Motor neuron (in vitro differentiated cells): ENCODE data around the gene NR6A1. TPM values are rescaled to one million over a fixed set of nuclear protein-coding genes. Genes with fewer than 3 reads are reported as not detected.

Source experiments
- ATAC-seq, 8 experiments: fragments of 200-7000 bp; cut with Tn5 transposase; replicated peaks in 6 of 8; 2 replicates each; pipeline ENCODE4 v1.8.0; 2021; ENCODE audit warnings: mild to moderate bottlenecking in 8 of 8, moderate library complexity in 8 of 8
- H3K27ac ChIP-seq, 2 donors: fragments of 250-450 bp; sonication (Bioruptor Pico); 2 replicates each; pipeline ENCODE4 v1.9.0; 2021; ENCODE audit warnings: antibody characterized with exemption in 2 of 2, mild to moderate bottlenecking in 2 of 2, moderate library complexity in 1 of 2
- H3K4me1 ChIP-seq, 2 donors: fragments of 250-450 bp; sonication (Bioruptor Pico); replicated peaks in 1 of 2; 2 replicates each; pipeline ENCODE4 v1.6.1; 2021; ENCODE audit warnings: antibody characterized with exemption in 2 of 2, mild to moderate bottlenecking in 2 of 2, moderate library complexity in 1 of 2
- H3K4me3 ChIP-seq, 5 donors: fragments of 250-450 bp; sonication (Bioruptor Pico); 2 replicates each; pipeline ENCODE4 v1.9.0; 2021; ENCODE audit warnings: antibody characterized with exemption in 5 of 5, mild to moderate bottlenecking in 5 of 5, moderate library complexity in 4 of 5
- WGBS, 10 experiments: fragments of 450-650 bp; shearing (Covaris generic); methylation state at CpG; one replicate each; pipeline ENCODE4 v1.0.0; 2022; 5-methylcytosine and 5-hydroxymethylcytosine counted together
- in situ Hi-C, 9 experiments: fragments of 400-800 bp; cut with MboI; loops; one replicate each; pipeline ENCODE4 v1.15.0; 2021; ENCODE audit warnings: low sequenced_read_pairs in 9 of 9, low pct_unique_long_range_greater_than_20kb in 2 of 9; ENCODE audit not compliant: unreplicated experiment in 9 of 9
- total RNA-seq, 8 experiments: library from RNA; unstranded; fragments of 300-600 nt; gene quantifications; 2 replicates each; pipeline versions ENCODE4 v1.2.3 to v1.2.4, GENCODE V29; 2022

Gene NR6A1
- total RNA-seq, 8 experiments from 2014 or later: 0.46 to 29.0 (median 3.7) TPM

- in situ Hi-C loops: loop anchor here in 2 of 9 experiments (25.0 kb wide), 1 partner anchor 111 kb away; no protein-coding TSS in a partner anchor
- Histone ChIP-seq H3K4me3 (no peak overlapping the region), H3K27ac (no peak overlapping the region), H3K4me1 (peaks cover 7 to 8% of the 10 kb centered on the region in 2 donors)
- WGBS, 10 experiments: 57 to 100% (median 92%) methylated on average over 1 to 2 of the region's 2 CpGs; no CpG with 5 or more reads in 2 of the 10 experiments
- no peak for ATAC-seq
Measured at GRCh38 chr9:124723352-124723751, 47.8 kb downstream of the NR6A1 start.

- in situ Hi-C loops: loop anchor here in 2 of 9 experiments (25.0 kb wide), 1 partner anchor 109 kb away; no protein-coding TSS in a partner anchor
- no peak overlapping the region for H3K4me3 ChIP-seq
- peaks cover 7 to 8% of the 10 kb centered on the region in 2 donors for H3K4me1 ChIP-seq
- 16 to 87% (median 68%) methylated on average over 1 to 5 of the region's 5 CpGs; no CpG with 5 or more reads in 1 of the 10 experiments for WGBS, 10 experiments
- no peak overlapping the region for H3K27ac ChIP-seq
- ATAC-seq: peak in 4 of 8 experiments; percentile 23 to 63 (median 42)
Measured at GRCh38 chr9:124721109-124721906, 49.8 kb downstream of the NR6A1 start.

GRCh38 chr9:124720429-124721108 is 50.5 kb downstream of the NR6A1 start:
- 60 to 95% (median 87%) methylated on average over 2 to 3 of the region's 3 CpGs; no CpG with 5 or more reads in 2 of the 10 experiments for WGBS, 10 experiments
- no peak for ATAC-seq
- Histone ChIP-seq H3K27ac (no peak overlapping the region), H3K4me1 (peaks cover 7 to 8% of the 10 kb centered on the region in 2 donors), H3K4me3 (no peak overlapping the region)
- in situ Hi-C loops: loop anchor here in 2 of 9 experiments (25.0 kb wide), 1 partner anchor 108 kb away; no protein-coding TSS in a partner anchor

- Histone ChIP-seq H3K27ac (no peak overlapping the region), H3K4me3 (no peak overlapping the region), H3K4me1 (no peaks in the 10 kb centered on the region)
- 67 to 100% (median 100%) methylated on average over 1 to 5 of the region's 6 CpGs; no CpG with 5 or more reads in 1 of the 10 experiments for WGBS, 10 experiments
- in situ Hi-C loops: loop anchor here in 3 of 9 experiments (10.0 to 25.0 kb wide), 2 partner anchors 46 to 107 kb away; no protein-coding TSS in a partner anchor
- ATAC-seq: no peak
Measured at GRCh38 chr9:124718928-124719327, 52.2 kb downstream of the NR6A1 start.

GRCh38 chr9:124717597-124717996 is 53.5 kb downstream of the NR6A1 start:
- 86 to 100% (median 100%) methylated on average over 2 of the region's 2 CpGs; no CpG with 5 or more reads in 5 of the 10 experiments for WGBS, 10 experiments
- ATAC-seq: no peak
- no peak overlapping the region for H3K4me3 ChIP-seq
- H3K27ac ChIP-seq: no peak overlapping the region
- H3K4me1 ChIP-seq: no peaks in the 10 kb centered on the region
- in situ Hi-C loops: loop anchor here in 3 of 9 experiments (10.0 to 25.0 kb wide), 2 partner anchors 47 to 105 kb away; no protein-coding TSS in a partner anchor

GRCh38 chr9:124716808-124717207 is 54.3 kb downstream of the NR6A1 start:
- in situ Hi-C loops: loop anchor here in 3 of 9 experiments (10.0 to 25.0 kb wide), 2 partner anchors 48 to 105 kb away; no protein-coding TSS in a partner anchor
- Histone ChIP-seq H3K27ac (no peak overlapping the region), H3K4me1 (no peaks in the 10 kb centered on the region), H3K4me3 (no peak overlapping the region)
- 20 to 100% (median 78%) methylated on average over 1 to 6 of the region's 6 CpGs; no CpG with 5 or more reads in 1 of the 10 experiments for WGBS, 10 experiments
- ATAC-seq: no peak

GRCh38 chr9:124710766-124711165 is 60.3 kb downstream of the NR6A1 start:
- in situ Hi-C loops: loop anchor here in 3 of 9 experiments (10.0 to 25.0 kb wide), 2 partner anchors 54 to 98 kb away; no protein-coding TSS in a partner anchor
- peak in 1 of 8 experiments; percentile 15 for ATAC-seq
- Histone ChIP-seq H3K4me1 (no peaks in the 10 kb centered on the region), H3K27ac (no peak overlapping the region), H3K4me3 (no peak overlapping the region)
- 28 to 100% (median 82%) methylated on average over 2 to 4 of the region's 4 CpGs; no CpG with 5 or more reads in 2 of the 10 experiments for WGBS, 10 experiments

GRCh38 chr9:124709292-124709690 is 61.8 kb downstream of the NR6A1 start:
- no peak for ATAC-seq
- Histone ChIP-seq H3K27ac (no peak overlapping the region), H3K4me3 (no peak overlapping the region), H3K4me1 (no peaks in the 10 kb centered on the region)
- in situ Hi-C loops: loop anchor here in 3 of 9 experiments (5.0 to 25.0 kb wide), 2 partner anchors 92 to 97 kb away; no protein-coding TSS in a partner anchor
- WGBS, 10 experiments: 93 to 100% (median 100%) methylated on average over 1 to 2 of the region's 2 CpGs; no CpG with 5 or more reads in 2 of the 10 experiments

- 20 to 100% (median 89%) methylated on average over 1 of the region's 1 CpG; no CpG with 5 or more reads in 3 of the 10 experiments for WGBS, 10 experiments
- ATAC-seq: peak in 2 of 8 experiments; percentile 10 to 36
- Histone ChIP-seq H3K27ac (no peak overlapping the region), H3K4me3 (no peak overlapping the region), H3K4me1 (no peaks in the 10 kb centered on the region)
- in situ Hi-C loops: loop anchor here in 3 of 9 experiments (5.0 to 25.0 kb wide), 2 partner anchors 91 to 96 kb away; no protein-coding TSS in a partner anchor
Measured at GRCh38 chr9:124708633-124709291, 62.3 kb downstream of the NR6A1 start.

GRCh38 chr9:124708074-124708473 is 63.0 kb downstream of the NR6A1 start:
- WGBS, 10 experiments: 33 to 100% (median 88%) methylated on average over 1 to 2 of the region's 2 CpGs; no CpG with 5 or more reads in 2 of the 10 experiments
- peak in 2 of 8 experiments; percentile 44 to 75 for ATAC-seq
- in situ Hi-C loops: loop anchor here in 3 of 9 experiments (5.0 to 25.0 kb wide), 2 partner anchors 91 to 96 kb away; no protein-coding TSS in a partner anchor
- no peak overlapping the region for H3K4me3 ChIP-seq
- H3K4me1 ChIP-seq: no peaks in the 10 kb centered on the region
- no peak overlapping the region for H3K27ac ChIP-seq

- Histone ChIP-seq H3K27ac (no peak overlapping the region), H3K4me3 (no peak overlapping the region), H3K4me1 (no peaks in the 10 kb centered on the region)
- WGBS, 10 experiments: 44 to 100% (median 96%) methylated on average over 1 to 2 of the region's 3 CpGs; no CpG with 5 or more reads in 2 of the 10 experiments
- no peak for ATAC-seq
- in situ Hi-C loops: loop anchor here in 3 of 9 experiments (5.0 to 25.0 kb wide), 2 partner anchors 90 to 95 kb away; no protein-coding TSS in a partner anchor
Measured at GRCh38 chr9:124707666-124708065, 63.4 kb downstream of the NR6A1 start.

GRCh38 chr9:124706685-124707084 is 64.4 kb downstream of the NR6A1 start:
- Histone ChIP-seq H3K4me3 (no peak overlapping the region), H3K27ac (no peak overlapping the region), H3K4me1 (no peaks in the 10 kb centered on the region)
- in situ Hi-C loops: loop anchor here in 3 of 9 experiments (5.0 to 25.0 kb wide), 2 partner anchors 89 to 94 kb away; no protein-coding TSS in a partner anchor
- 70 to 100% (median 96%) methylated on average over 1 to 7 of the region's 7 CpGs; no CpG with 5 or more reads in 1 of the 10 experiments for WGBS, 10 experiments
- ATAC-seq: no peak
